ENCODE data around the gene C3orf18.

Gene C3orf18

GRCh38 chr3:50572801-50573371 lies 5.3 kb upstream of the C3orf18 start:
- H3K4me3 ChIP-seq (IDR thresholded peaks at IDR 0.05; ENCODE audit: insufficient read depth, low read depth, low read length) = no peak overlapping the region
- no peaks in the 10 kb centered on the region for H3K79me2 ChIP-seq (ENCODE audit: insufficient read depth, low read depth)
- H3K9ac ChIP-seq = no peak overlapping the region
- TF ChIP-seq CTCF (conservative IDR thresholded peaks at IDR 0.05; ENCODE audit: low read depth, low read length) = no peak
- no peaks in the 10 kb centered on the region for H4K20me1 ChIP-seq (ENCODE audit: insufficient read depth)
- no peak overlapping the region for H3K27ac ChIP-seq
- H2AFZ ChIP-seq (ENCODE audit: low read depth) = no peak overlapping the region
- no peaks in the 10 kb centered on the region for H3K36me3 ChIP-seq (ENCODE audit: insufficient read depth)
- no peak overlapping the region for H3K4me2 ChIP-seq
- H3K27me3 ChIP-seq (ENCODE audit: insufficient read depth, low read depth) = no peaks in the 10 kb centered on the region
- peaks cover 30% of the 10 kb centered on the region for H3K4me1 ChIP-seq (ENCODE audit: low read depth, poor library complexity, severe bottlenecking)

- Histone ChIP-seq H4K20me1 (ENCODE audit: insufficient read depth) (no peaks in the 10 kb centered on the region), H3K4me2 (no peak overlapping the region), H3K36me3 (ENCODE audit: insufficient read depth) (no peaks in the 10 kb centered on the region), H3K4me3 (IDR thresholded peaks at IDR 0.05; ENCODE audit: insufficient read depth, low read depth, low read length) (no peak overlapping the region), H3K4me1 (ENCODE audit: low read depth, poor library complexity, severe bottlenecking) (peaks cover 33% of the 10 kb centered on the region), H3K27me3 (ENCODE audit: insufficient read depth, low read depth) (no peaks in the 10 kb centered on the region), H3K79me2 (ENCODE audit: insufficient read depth, low read depth) (no peaks in the 10 kb centered on the region), H2AFZ (ENCODE audit: low read depth) (no peak overlapping the region), H3K9ac (no peak overlapping the region), H3K27ac (no peak overlapping the region)
- TF ChIP-seq CTCF (conservative IDR thresholded peaks at IDR 0.05; ENCODE audit: low read depth, low read length) = peak; percentile 73
Measured at GRCh38 chr3:50572158-50572557, 4.6 kb upstream of the C3orf18 start.

- H3K36me3 ChIP-seq (ENCODE audit: insufficient read depth) = no peaks in the 10 kb centered on the region
- H3K27ac ChIP-seq = no peak overlapping the region
- H3K79me2 ChIP-seq (ENCODE audit: insufficient read depth, low read depth) = no peaks in the 10 kb centered on the region
- H3K4me2 ChIP-seq = no peak overlapping the region
- no peak for TF ChIP-seq CTCF (conservative IDR thresholded peaks at IDR 0.05; ENCODE audit: low read depth, low read length)
- H3K4me3 ChIP-seq (IDR thresholded peaks at IDR 0.05; ENCODE audit: insufficient read depth, low read depth, low read length) = no peak overlapping the region
- no peak overlapping the region for H2AFZ ChIP-seq (ENCODE audit: low read depth)
- H4K20me1 ChIP-seq (ENCODE audit: insufficient read depth) = no peaks in the 10 kb centered on the region
- no peaks in the 10 kb centered on the region for H3K27me3 ChIP-seq (ENCODE audit: insufficient read depth, low read depth)
- peaks cover 35% of the 10 kb centered on the region for H3K4me1 ChIP-seq (ENCODE audit: low read depth, poor library complexity, severe bottlenecking)
- no peak overlapping the region for H3K9ac ChIP-seq
Measured at GRCh38 chr3:50571486-50571885, 3.9 kb upstream of the C3orf18 start.

GRCh38 chr3:50570508-50571279 lies 3.1 kb upstream of the C3orf18 start:
- H3K79me2 ChIP-seq (ENCODE audit: insufficient read depth, low read depth) = no peaks in the 10 kb centered on the region

More at GRCh38 chr3:50570508-50571279, 3.1 kb upstream of the C3orf18 start:
- no peaks in the 10 kb centered on the region for H3K27me3 ChIP-seq (ENCODE audit: insufficient read depth, low read depth)
- no peak overlapping the region for H3K4me3 ChIP-seq (IDR thresholded peaks at IDR 0.05; ENCODE audit: insufficient read depth, low read depth, low read length)
- no peak for TF ChIP-seq CTCF (conservative IDR thresholded peaks at IDR 0.05; ENCODE audit: low read depth, low read length)
- H3K36me3 ChIP-seq (ENCODE audit: insufficient read depth) = no peaks in the 10 kb centered on the region
- H3K27ac ChIP-seq = no peak overlapping the region
- peak overlapping the region; percentile 60; the same call in 1 of the 2 replicates for H3K4me2 ChIP-seq
- H2AFZ ChIP-seq (ENCODE audit: low read depth) = no peak overlapping the region
- H3K4me1 ChIP-seq (ENCODE audit: low read depth, poor library complexity, severe bottlenecking) = peaks cover 35% of the 10 kb centered on the region
- H3K9ac ChIP-seq = no peak overlapping the region
- H4K20me1 ChIP-seq (ENCODE audit: insufficient read depth) = no peaks in the 10 kb centered on the region

Measured in KMS-11 (cell line).